ENCODE data around the gene FAM171A1.
"Not testable (repeated sequence)": the region's sequence is repeated elsewhere in the genome, so short reads cannot be mapped to it uniquely, and the experiment has no call there.

Gene FAM171A1

GRCh38 chr10:15290150-15290549, 80.9 kb downstream of the FAM171A1 start:
- no peak for DNase-seq (ENCODE audit: low spot score)

- DNase-seq (ENCODE audit: low spot score) = no peak
Observed at GRCh38 chr10:15280974-15281373, 90.1 kb downstream of the FAM171A1 start.

- DNase-seq (ENCODE audit: low spot score) = no peak
Observed at GRCh38 chr10:15280462-15280861, 90.6 kb downstream of the FAM171A1 start.

GRCh38 chr10:15279236-15279635, 91.9 kb downstream of the FAM171A1 start:
- DNase-seq (ENCODE audit: low spot score) = no peak

- DNase-seq (ENCODE audit: low spot score) = no peak
Observed at GRCh38 chr10:15278786-15279185, 92.3 kb downstream of the FAM171A1 start.

- DNase-seq (ENCODE audit: low spot score) = peak; percentile 12
Observed at GRCh38 chr10:15276039-15276438, 95.0 kb downstream of the FAM171A1 start.

GRCh38 chr10:15269838-15270237, 101.3 kb downstream of the FAM171A1 start:
- not testable (repeated sequence) for DNase-seq (ENCODE audit: low spot score)

GRCh38 chr10:15267496-15267895, 103.6 kb downstream of the FAM171A1 start:
- DNase-seq (ENCODE audit: low spot score) = no peak

GRCh38 chr10:15266117-15266516, 105.0 kb downstream of the FAM171A1 start:
- DNase-seq (ENCODE audit: low spot score) = no peak

- no peak for DNase-seq (ENCODE audit: low spot score)
Observed at GRCh38 chr10:15265558-15265957, 105.5 kb downstream of the FAM171A1 start.

GRCh38 chr10:15265056-15265455, 106.0 kb downstream of the FAM171A1 start:
- no peak for DNase-seq (ENCODE audit: low spot score)

- no peak for DNase-seq (ENCODE audit: low spot score)
Observed at GRCh38 chr10:15263657-15264323, 107.3 kb downstream of the FAM171A1 start.

GRCh38 chr10:15262036-15262713, 108.9 kb downstream of the FAM171A1 start:
- no peak for DNase-seq (ENCODE audit: low spot score)

GRCh38 chr10:15259136-15259535, 112.0 kb downstream of the FAM171A1 start:
- DNase-seq (ENCODE audit: low spot score) = no peak

GRCh38 chr10:15258255-15258654, 112.8 kb downstream of the FAM171A1 start:
- DNase-seq (ENCODE audit: low spot score) = no peak

GRCh38 chr10:15255961-15256360, 115.1 kb downstream of the FAM171A1 start:
- DNase-seq (ENCODE audit: low spot score) = no peak

GRCh38 chr10:15254808-15255648, 116.1 kb downstream of the FAM171A1 start:
- DNase-seq (ENCODE audit: low spot score) = no peak

- DNase-seq (ENCODE audit: low spot score) = no peak
Observed at GRCh38 chr10:15253951-15254807, 116.9 kb downstream of the FAM171A1 start.

GRCh38 chr10:15252396-15252795, 118.7 kb downstream of the FAM171A1 start:
- no peak for DNase-seq (ENCODE audit: low spot score)

- DNase-seq (ENCODE audit: low spot score) = no peak
Observed at GRCh38 chr10:15251791-15252380, 119.2 kb downstream of the FAM171A1 start.

- no peak for DNase-seq (ENCODE audit: low spot score)
Observed at GRCh38 chr10:15245530-15245929, 125.6 kb downstream of the FAM171A1 start.
